Stimulated activated CD4-positive, alpha-beta T cell treated with anti-CD3 and anti-CD28 coated beads, Interleukin-12 subunit alpha, Interleukin-12 subunit beta, amount 100 ng/mL, for 4 hours (primary cell): ENCODE data around the gene LEFTY1.
"Not testable (repeated sequence)": the region's sequence is repeated elsewhere in the genome, so short reads cannot be mapped to it uniquely, and the experiment has no call there.

Source experiments
- DNase-seq: peaks from one replicate; pipeline ENCODE4 v3.0.0-alpha.2; 2020

Gene LEFTY1

GRCh38 chr1:225847610-225848009 is 41.3 kb downstream of the LEFTY1 start:
- no peak for DNase-seq

GRCh38 chr1:225846331-225847310 is 42.3 kb downstream of the LEFTY1 start:
- DNase-seq = no peak

GRCh38 chr1:225845571-225846259 is 43.2 kb downstream of the LEFTY1 start:
- DNase-seq = peak; percentile 31

DNA sequence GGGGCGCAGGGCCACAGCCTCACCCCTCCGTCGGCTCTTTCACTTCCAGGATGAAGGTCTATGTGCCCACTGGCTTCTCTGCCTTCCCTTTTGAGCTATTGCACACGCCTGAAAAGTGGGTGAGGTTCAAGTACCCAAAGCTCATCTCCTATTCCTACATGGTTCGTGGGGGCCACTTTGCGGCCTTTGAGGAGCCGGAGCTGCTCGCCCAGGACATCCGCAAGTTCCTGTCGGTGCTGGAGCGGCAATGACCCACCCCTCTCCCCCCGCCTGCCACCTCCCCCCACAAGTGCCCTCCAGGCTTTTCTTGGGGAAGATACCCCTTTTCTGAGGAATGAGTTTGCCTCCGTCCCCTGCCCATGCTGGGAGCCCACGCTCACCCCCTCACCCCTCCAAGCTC is 43.8 kb downstream of the LEFTY1 start:
- no peak for DNase-seq

GRCh38 chr1:225844236-225845061 is 44.5 kb downstream of the LEFTY1 start:
- DNase-seq = no peak

DNA sequence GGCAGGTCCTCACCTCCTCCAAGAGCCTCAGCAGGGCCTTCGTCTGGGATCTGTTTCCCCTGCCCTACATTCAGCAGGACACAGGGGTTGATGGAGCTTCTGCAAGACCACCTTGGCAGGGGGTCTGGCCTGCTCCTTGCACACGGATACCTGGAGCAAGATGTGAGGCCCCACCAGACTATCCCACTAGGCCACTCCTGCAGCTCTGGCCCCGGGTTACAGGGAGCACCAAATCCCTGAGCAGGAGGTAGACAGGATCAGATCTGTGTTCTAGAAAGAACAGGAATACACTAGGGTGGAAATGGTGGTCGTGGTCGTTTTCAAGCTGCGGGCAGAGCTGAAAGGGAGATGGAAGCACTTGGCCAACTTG is 45.5 kb downstream of the LEFTY1 start:
- DNase-seq = no peak

GRCh38 chr1:225842788-225843425 is 46.0 kb downstream of the LEFTY1 start:
- DNase-seq = no peak

- DNase-seq = no peak
Measured at GRCh38 chr1:225842074-225842473, 46.9 kb downstream of the LEFTY1 start.

DNA sequence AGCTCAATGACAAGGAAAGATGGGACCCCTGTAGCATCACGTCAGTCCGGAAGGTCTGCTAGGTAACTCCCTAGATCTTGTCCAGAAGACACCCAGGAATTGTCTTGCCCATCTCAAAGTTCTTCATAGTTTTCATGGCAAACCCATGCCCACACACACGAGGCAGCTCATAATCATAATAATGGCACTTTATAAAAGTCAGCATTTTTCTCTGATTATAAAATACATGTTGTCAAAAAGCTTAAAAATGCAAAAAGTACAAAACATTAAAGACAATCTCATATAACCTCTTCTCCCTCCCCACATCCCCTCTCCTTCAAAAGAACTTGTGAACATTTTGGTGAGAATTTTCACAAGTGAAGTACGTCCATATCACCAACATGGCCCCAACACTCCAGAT is 48.2 kb downstream of the LEFTY1 start:
- DNase-seq = no peak

DNA sequence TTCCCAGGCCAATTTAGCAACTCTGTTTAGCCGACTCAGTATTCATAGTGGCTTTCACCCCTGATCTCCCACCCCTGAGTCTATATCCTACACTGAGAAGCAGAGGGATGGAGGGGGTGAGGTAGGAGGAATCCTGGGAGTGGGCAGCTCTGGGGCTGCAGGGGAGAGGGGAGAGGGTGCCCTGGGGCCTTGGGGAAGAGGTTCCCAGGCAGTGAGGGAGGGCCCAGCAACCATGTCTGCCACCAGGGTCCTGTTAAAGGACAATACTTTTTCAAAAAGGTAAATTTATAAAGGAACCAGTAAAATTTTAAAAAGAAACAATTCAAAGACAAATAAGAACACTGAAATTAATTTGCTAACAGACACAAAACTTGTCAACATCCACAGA is 48.7 kb downstream of the LEFTY1 start:
- no peak for DNase-seq

DNA sequence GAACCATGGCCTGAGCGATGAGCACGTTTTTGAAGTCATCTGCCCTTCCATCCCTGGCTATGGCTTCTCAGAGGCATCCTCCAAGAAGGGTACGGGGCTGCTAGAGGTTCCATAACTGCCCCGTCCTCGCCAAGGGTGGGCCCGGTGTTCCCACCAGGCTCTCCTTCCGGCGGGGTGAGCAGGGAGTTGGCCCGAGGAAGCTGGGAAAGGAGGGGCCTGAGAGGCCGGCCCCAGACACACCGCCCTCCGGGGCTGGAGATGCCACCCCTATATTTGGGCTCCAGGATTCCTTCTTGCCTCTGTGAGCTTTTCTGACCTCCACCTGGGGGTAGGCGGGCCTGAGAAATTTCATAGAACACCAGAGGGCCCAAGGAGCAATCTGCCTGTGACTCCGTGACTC is 50.2 kb downstream of the LEFTY1 start:
- no peak for DNase-seq

DNA sequence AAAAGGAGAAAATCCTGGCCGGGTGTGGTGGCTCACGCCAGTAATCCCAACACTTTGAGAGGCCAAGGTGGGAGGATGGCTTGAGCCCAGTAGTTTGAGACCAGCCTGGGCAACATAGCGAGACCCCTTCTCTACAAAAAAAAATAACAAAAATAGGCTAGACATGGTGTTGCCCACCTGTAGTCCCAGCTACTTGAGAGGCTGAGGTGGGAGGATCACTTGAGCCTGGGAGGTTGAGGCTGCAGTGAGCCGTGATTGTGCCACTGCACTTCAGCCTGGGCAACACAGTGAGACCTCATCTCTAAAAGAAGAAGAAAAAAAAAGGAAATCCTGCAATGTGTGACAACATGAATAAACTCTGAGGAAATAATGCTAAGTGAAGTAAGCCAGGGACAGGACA is 52.6 kb downstream of the LEFTY1 start:
- not testable (repeated sequence) for DNase-seq
